ENCODE results near the gene MICA. TPM values are rescaled to one million over a fixed set of nuclear protein-coding genes. Genes with fewer than 3 reads are reported as not detected.
"Not testable (repeated sequence)": the region's sequence is repeated elsewhere in the genome, so short reads cannot be mapped to it uniquely, and the experiment has no call there.

The MICA gene
- total RNA-seq, 1 experiment from 2014 or later = 164 TPM

DNA sequence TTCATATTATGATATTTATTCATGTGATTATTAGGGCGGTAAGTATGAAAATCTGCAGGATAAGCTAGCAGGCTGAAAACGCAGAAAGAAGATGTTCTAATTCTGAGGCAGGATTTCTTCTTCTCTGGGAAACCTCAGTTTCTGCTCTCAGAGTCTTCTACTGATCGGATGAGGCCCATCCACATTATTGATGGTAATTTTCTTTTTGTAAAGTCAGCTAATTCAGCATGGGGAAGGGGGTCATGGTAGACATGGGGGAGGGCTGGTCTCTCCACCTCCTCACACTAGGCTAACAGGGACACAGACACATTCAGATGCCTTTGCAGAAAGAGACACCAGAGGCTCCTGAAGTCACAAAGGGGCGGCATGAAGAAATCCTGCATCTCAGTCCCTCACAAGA, 21.7 kb upstream of the MICA start:
- no peak for DNase-seq (ENCODE audit: low read depth)

DNA sequence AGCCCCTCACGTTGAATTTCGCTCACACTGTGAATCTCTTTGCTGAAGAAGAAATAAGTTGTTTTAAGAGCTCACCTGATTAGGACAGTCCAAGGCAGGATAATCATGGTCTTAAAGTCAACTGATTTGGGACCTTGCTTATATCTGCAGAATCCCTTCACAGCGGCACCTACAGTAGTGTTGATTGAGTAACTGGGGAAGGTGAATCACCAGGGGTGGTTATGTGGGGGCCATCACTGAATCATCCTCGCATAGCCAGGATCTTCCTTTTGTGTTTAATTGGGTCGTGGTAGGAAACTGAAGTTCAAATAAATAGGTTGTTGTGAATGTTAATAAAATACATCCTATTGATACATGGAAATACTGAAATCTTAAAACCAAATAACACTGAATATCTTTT, 20.2 kb upstream of the MICA start:
- DNase-seq (ENCODE audit: low read depth) = peak; percentile 74

DNA sequence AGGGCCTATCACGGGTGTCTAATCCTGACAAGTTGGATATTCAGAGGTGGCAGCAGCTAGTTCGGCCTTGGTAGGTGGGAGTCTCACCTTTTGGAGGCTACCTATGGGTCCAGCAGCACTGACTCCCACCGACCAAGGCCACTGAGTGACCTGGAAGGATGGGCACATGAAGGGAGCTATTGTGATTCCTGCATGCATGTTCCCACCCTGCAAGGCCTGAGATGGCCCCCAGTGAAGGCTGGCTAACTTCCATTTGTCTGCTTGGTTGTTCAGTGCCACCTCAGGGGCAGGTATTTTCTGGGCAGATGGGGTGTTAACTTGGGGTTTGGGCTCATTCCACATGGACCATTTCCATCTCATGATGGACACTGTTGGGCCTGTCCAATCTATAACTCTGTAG, 18.4 kb upstream of the MICA start:
- no peak for DNase-seq (ENCODE audit: low read depth)

DNA sequence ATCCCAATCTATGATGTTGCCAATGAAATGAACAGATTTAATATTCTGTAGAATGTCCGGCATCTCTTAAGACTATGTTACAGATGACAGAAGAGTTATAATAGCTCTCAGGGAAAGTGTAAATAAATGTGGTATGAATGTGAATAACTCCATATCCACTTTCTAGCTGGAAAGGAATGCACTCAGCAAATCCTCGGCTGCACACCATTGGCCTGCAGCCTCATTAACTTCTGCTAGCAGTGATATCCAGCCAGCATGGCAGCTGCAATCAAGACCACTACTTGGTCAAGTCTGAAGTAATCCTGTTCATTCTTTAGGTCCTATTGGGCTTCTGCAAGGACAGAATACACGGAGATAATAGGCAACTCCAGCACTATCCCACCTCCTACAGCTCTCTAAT, 17.3 kb upstream of the MICA start:
- DNase-seq (ENCODE audit: low read depth) = no peak

DNA sequence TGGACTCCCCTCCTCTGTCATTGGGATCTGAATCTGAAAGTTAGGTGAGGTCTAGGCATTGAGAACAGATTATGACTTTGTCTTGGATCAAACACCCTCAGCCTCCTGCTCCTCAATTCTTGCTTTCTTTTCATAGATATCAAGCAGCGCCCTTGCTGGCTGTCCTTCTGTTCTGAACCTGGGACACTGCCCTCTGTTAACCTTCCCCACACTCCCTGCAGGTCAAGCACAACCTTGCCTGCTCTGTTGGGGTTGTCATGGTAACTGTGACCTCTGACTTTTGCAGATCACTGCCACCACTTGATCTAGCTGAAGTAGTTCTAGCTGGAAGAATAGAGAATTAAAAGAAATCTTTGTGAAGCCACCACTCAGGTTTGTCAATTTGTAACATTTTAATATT, 16.4 kb upstream of the MICA start:
- no peak for DNase-seq (ENCODE audit: low read depth)

DNA sequence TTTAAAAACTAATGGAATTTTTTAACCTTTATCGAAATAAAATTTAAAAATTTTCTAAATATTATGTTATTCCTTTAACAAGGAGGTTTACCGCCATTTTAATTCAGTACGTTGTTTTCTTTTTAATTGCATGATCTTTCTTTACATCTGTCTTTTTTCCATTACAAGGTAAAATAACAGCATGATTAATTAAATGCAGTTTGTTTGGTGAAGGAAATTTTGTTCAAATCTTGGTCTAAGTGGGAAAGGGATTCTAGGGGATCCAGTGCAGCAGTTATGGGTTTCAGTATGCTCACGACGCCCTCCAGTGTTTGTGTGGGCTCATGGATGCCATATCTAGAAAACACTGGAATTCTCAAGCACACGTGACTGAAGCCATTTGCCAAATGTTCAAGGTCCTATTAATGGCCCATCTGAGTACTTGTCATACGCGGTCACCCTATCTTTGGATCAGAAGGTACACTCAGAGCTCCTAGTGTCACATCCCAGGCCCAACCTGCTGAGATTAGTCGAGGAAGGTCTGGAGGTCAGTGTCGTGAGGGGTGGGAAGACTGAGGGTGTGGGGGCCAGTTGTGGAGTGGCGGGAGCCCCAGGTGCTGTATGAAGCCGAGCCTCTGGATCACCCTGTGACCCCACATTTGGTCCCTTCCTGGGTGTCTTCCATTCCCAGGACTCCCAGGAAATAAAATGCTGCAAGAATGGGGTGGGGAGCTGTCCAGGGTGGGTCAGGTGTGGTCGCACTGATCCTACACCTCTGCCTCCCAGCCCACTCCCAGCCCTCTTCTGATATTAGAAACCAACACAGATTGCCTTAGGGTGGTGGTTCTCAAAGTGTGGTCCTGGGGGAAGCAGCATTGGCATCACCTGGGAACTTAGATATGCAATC, 14.2 kb upstream of the MICA start:
- DNase-seq (ENCODE audit: low read depth) = not testable (repeated sequence)

DNA sequence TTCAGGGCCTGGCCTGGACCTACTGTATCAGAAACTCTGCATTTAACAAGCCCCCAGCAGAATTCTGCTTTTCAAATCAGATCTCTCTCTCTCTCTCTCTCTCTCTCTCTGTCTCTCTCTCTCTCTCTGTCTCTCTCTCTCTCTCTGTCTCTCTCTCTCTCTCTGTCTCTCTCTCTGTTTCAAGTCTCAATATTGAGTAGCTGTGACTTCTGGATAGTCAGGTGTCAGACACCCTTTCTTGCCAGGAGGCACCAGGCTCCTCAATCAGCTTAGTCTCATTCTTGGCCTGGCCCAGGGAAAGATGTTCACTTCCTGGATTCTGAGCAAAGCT, 13.6 kb upstream of the MICA start:
- not testable (repeated sequence) for DNase-seq (ENCODE audit: low read depth)

DNA sequence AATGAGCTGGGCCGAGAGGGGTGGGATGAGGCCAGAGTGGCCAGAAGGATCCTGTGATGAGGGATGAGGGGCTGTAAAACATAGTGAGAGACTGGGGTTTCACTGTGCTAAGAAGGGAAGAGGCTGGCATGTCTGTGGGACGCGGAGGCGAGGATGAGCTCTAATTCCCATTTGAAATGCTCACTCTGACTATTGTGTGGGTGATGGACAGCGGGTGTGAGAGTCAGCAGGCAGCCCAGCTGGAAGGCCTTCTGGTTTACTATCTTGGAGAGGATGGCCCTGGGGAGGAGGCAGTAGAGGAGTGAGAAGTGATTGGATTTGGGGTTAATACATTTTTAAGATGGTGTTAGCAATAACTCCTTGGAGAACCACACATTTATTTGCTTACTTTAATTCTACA, 9.5 kb upstream of the MICA start:
- no peak for DNase-seq (ENCODE audit: low read depth)

DNA sequence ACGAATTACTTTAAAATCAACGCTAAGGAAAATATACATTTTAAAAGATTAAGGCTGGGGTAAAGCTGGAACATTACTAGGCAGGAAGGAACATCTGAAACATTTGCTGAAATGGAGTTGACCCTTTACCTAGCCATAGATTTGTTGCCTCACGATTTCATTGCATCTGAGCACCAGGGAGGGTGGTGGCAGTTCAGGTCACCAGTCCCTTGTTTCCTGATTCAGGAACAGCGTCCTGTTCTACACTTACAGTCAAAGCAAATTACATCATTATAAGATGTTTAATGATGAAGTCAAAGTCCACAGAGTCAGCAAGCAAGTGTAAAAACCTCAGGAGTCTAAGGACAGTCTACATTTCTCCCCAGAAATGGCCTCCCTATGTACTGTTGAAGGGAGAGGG, 9.0 kb upstream of the MICA start:
- no peak for DNase-seq (ENCODE audit: low read depth)

DNA sequence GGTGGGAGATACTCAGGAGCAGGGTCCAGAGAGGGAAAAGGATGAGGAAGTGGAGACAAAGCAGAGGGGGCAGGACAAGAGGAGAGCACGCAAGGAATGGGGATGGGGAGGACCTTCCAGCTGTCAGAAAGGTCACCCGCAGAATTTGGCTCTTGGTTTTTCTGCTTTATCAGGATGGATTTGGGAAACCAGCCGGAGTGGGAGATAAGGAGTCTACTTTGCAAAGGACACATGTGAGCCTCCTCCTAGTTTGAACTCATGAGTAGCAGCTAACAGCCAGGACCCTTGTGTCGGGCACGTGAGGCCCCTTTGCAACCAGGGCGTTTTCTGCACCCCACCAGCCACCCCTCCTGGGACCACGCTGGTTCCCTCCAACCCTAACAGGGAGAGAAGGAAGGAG, 7.6 kb upstream of the MICA start:
- no peak for DNase-seq (ENCODE audit: low read depth)

DNA sequence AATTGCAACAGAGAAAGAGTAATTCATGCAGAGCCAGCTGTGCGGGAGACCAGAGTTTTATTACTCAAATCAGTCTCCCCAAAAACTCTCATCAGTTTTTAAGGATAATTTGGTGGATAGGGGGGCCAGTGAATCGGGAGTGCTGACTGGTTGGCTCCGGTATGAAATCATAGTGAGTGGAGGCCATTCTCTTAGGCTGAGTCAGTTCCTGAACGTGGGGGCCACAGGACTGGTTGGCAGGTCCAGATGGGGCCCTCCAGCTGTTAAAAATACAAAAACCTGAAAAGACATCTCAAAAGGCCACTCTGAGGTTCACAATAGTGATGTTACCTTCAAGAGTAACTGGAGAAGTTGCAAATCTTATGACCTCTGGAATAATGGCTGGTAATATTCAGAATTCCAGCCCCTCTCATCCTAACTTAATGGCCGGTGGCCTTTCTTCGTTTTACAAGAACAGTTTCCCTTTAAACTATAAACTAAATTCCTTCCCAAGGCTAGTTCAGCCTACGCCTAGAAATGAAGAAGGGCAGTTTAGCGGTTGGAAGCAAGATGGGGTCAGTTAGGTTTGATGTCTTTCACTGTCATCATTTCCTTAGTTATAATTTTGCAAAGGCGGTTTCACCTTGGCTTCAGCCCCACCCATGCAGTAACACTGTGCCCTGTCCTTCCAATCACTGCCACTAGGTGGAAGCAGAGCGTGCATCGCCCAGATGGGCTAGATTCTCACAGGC, 6.8 kb upstream of the MICA start:
- DNase-seq (ENCODE audit: low read depth) = peak; percentile 86

DNA sequence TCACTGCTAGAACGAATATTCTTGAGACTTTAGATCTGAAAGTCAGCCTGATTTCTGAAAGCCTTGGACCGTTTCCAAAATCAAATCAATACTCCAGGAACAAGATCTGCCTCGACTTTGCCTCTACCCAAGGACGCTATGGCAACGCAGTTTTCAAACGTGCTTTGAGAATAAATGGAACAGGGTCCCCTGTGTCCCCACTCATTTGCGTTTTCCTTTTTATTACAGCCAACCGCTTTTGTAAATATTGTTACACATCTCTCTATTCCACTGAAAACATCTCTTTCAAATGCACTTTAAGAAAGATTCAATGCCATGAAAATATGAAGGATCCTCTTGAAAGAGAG, 6.3 kb upstream of the MICA start:
- not testable (repeated sequence) for DNase-seq (ENCODE audit: low read depth)

DNA sequence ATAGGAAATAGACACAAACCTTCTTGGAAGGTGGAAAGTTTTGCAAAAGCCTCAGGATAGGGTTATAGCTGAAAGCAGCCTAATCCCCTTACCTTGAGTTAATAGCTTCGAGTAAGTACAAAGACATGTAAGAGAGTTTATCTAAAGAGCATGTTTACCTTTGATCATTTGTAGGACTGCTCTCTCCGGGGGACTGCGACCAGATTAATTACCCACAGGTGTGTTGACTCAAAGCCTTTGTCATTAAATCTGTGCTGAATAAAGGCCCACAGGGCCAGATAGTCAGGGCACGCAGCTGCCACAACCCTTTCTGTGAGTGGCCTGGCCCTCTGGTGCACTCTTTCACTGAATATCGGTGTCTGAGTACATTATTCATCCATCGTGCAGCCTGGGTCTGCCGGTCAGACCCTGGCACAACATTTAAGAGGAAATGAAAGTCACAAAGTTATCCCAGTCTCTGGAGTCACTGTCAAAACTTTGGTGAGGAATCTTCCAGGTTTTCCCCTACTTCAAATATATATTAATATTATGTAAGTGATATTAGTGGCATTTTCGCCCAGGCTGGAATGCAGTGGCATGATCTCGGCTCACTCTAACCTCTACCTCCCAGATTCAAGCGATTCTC, 5.4 kb upstream of the MICA start:
- no peak for DNase-seq (ENCODE audit: low read depth)

DNA sequence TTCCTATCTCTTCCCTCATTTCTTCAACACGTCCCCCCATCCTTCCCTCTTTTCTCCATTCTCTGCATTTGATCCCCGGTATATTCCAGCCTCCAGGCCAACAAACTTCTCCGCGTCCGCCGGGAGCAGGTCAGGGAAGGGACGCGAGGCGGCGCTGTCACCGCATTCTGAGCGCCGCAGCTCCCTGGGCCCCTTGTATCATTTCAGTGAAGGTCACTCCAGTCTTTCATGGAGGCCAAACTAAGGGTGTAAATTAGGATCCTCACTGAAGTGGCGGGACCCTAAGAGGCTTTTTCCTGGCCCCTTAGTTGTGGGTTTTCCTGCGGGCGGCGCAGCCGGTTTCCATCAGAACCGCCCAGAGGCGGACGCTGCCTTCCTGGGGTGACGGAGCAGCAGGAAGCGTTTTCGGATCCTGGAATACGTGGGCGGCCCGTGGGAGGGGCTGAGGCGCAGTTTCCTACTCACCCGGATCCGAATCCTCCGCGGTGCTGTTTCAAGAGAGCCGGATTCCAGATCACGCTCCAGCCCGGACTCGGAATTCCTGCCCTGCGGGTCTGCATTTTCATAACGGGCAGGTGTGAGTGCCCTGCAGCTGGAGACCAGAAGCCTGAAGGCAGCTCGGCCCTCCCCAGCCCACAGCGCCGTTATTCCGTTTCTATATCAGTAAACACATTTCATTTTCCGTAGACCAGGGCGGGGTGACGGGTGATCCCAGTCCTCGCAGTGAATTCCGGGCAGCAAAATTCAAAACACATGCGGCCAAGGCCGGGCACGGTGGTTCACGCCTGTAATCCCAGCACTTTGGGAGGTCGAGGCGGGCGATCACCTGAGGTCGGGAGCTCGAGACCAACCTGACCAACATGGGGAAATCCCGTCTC, 3.6 kb upstream of the MICA start:
- DNase-seq (ENCODE audit: low read depth) = peak; percentile 93

DNA sequence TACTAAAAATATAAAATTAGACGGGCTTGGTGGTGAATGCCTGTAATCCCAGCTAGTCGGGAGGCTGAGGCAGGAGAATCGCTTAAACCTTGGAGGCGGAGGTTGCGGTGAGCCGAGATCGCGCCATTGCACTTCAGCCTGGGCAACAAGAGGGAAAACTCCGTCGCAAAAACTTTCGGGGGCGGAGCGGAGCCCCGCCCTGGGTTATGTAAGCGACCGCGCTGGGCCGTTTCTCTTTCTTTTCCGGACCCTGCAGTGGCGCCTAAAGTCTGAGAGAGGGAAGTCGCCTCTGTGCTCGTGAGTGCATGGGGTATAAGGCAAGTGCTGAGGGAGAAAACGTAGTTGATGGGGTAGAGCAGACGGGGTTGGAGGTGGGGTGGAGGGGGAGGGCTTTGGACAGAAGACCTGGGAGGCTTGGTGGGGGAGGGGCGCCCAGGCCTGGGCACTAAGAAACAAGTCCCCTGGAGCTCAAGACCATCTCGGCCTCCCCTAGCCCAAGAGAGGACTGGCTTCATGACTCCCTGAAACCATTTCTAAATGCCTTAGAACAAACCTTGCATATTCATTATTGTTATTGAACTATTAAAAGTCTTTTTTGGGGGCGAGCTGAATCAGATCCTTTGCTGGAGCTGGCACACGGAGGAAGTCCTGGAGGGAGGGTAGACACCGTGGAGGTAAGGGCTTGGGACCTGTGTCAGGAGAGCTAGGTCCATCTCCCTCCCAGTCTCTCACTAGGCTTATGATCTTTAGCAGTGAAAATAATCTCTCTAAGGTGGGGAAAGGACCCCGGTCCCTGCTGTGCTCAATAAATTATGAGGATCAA, 2.7 kb upstream of the MICA start:
- DNase-seq (ENCODE audit: low read depth) = peak; percentile 81

DNA sequence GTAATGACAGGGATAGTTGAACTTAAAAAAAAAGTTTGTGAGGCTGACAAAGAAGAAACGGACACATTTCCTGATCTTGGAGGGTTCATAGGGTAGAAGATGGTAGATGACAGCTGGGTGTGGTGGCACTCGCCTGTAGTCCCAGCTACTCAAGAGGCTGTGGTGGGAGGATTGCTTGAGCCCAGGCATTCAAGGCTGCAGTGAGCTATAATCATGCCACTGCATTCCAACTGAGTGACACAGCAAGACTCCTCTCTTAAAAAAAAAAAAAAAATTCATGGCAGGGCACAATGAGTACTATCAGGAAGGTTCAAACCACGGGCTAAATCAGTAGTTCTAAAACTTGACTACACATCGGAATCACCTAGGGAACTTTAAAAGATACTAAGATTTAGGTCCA, 2.0 kb upstream of the MICA start:
- DNase-seq (ENCODE audit: low read depth) = peak; percentile 96

DNA sequence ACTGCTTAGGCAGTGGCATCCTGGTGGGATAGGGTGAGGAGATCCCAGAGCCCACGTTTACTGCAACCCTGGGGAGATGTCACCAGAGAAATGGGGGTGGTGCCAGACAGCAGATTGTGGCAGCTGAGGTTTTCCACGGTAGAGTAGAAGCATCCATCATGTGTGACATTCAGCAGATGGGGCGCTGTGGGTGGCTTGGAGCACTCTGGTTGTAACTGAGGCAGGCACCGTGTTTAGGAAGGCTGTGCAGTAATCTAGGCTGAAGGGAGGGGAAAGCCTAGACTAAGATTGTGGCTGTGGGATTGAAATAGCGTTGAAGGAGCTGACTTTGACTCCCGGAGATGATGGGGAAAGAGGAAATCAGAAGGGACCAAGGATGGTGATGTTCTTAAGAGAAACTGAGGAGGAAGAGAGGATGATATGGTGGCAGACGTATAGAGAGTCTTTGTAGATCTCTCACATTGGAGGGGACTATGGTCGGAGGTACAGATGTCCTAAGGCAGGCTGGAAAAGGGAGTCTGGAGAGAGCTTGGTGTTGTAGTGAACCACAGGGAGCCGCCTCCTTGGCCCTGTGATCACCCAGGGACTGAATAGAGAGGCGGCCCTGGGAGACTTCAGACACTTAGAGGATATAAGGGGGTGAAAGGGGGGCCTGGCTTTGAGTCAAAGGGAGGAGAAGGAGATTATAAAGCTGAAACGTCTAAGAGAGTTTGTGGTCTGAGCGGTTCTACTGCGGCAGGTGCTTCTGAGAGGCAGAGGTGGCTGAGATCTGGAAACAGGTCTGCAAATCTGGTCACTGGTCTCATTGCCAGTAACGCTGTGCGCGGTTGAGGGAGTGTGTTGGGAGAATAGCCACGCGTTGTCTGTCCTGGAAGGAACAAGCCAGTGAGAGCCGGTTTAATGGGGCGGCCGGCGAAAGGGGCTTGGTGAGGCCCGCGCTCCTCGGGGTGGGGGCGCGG, 792 bp upstream of the MICA start:
- peak; percentile 77 for DNase-seq (ENCODE audit: low read depth)

DNA sequence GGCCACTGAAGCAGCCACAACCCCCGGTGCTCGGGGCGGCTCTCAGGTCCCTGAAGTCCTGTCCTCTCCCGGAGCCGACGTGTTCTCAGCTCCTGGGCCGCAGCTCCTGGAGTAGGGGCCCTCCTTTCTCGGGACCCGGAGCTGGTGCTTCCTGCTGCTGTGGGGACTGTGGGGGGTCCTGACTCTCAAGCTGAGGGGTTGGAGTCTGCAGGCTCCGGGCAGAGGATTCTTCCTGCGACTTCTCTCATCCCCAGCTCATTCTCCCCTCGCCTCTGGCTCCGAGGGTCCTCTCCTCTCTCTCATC, 618 bp downstream of the MICA start:
- DNase-seq (ENCODE audit: low read depth) = not testable (repeated sequence)

DNA sequence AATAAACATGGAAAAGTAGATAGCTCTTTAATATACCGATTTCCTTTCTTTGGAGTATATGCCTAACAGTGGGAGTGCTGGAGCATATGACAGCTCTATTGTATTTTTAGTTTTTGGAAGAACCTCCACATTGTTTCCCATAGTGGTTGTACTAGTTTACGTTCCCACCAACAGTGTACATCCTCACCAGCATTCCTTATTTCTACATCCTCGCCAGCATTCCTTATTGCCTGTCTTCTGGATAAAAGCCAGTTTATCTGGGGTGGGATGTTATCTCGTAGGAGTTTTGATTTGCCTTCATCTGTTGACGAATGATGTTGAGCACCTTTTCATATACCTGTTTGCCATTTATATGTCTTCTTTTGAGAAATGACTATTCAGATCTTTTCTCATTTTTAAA, 2.6 kb downstream of the MICA start:
- no peak for DNase-seq (ENCODE audit: low read depth)

DNA sequence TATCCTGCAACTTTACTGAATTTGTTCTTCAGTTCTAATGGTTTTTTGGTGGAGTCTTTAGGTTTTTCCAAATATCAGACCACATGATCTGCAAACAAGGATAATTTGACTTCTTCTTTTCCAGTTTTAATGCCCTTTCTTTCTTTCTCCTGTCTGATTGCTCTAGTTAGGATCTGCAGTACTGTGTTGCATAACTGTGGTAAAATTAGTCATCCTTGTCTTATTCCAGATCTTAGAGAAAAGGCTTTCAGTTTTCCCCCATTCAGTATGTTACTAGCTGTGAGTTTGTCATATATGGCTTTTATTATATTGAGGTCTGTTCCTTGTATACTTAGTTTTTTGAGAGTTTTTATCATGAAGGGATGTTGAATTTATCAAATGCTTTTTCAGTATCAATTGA, 4.3 kb downstream of the MICA start:
- peak; percentile 86 for DNase-seq (ENCODE audit: low read depth)
